ENCODE data around the gene CARD6. TPM values are rescaled to one million over a fixed set of nuclear protein-coding genes. Genes with fewer than 3 reads are reported as not detected.
"Not testable (repeated sequence)": the region's sequence is repeated elsewhere in the genome, so short reads cannot be mapped to it uniquely, and the experiment has no call there.

Gene CARD6
- total RNA-seq = 1 to 10 TPM; 2.2 to 5.4 (median 3.6) TPM

DNA sequence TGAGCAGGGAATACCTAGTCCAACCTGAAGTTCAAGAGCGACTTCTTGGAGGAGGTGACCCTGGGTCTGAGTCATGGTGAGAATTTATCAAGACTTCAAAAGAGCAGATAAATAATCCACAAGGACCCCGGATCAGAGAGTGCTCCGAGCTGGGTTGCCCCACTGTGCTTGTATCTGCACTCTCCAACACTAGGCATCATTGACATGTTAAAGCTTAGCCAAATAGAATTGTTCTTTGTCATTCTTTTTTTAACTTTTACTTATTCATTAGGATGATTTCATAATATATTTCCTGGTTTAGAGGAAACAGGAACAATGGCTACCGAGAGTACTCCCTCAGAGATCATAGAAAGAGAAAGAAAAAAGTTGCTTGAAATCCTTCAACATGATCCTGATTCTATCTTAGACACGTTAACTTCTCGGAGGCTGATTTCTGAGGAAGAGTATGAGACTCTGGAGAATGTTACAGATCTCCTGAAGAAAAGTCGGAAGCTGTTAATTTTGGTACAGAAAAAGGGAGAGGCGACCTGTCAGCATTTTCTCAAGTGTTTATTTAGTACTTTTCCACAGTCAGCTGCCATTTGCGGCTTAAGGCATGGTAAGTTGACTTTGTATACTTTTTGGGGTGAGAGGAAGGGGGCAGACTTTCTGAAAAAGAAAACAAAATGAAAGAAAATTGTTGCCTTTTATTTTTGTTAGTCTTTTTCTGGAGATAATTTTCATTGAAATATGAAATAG, at the start of gene CARD6:
TSS of gene CARD6 (plus strand) at position 300 of the 738 bp plus-strand sequence. CDS start at position 316, 16 bp downstream.
- no peak for DNase-seq (ENCODE audit: low spot score in 2 of 2)
- H3K4me3 ChIP-seq (ENCODE audit: low read depth, poor library complexity, severe bottlenecking) = peak within 1 kb of the TSS; percentile 12
- intact Hi-C loops (cut with DNase I; ENCODE audit: low total_unique reads) = no loop called here
- TF ChIP-seq CTCF (IDR thresholded peaks at IDR 0.05) (no peak), POLR2A (IDR thresholded peaks at IDR 0.05) (no peak)
- 36 to 45% methylated on average over 9 of the region's 9 CpGs for whole genome bisulfite sequencing, 2 donors

GRCh38 chr5:40791715-40792139, 49.4 kb upstream of the CARD6 start:
- WGBS, 2 donors = 54 to 63% methylated on average over 3 of the region's 3 CpGs
- intact Hi-C loops (cut with DNase I; ENCODE audit: low total_unique reads) = no loop called here
- TF ChIP-seq POLR2A (IDR thresholded peaks at IDR 0.05) (no peak), CTCF (IDR thresholded peaks at IDR 0.05) (no peak)
- no peak for DNase-seq (ENCODE audit: low spot score in 2 of 2)
- no peak overlapping the region for H3K4me3 ChIP-seq (ENCODE audit: low read depth, poor library complexity, severe bottlenecking)

DNA sequence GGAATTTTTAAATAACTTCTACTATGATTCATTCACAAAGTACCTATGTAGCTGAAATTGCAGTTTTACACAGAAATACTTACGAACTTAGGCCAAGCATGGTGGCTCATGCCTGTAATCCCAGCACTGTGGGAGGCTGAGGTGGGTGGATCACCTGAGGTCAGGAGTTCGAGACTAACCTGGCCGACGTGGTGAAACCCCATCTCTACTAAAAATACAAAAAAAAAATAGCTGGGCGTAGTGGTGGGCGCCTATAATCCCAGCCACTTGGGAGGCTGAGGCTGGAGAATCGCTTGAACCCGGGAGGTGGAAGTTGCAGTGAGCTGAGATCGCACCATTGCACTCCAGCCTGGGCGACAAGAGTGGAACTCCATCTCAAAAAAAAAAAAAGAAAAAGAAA, 48.5 kb upstream of the CARD6 start:
- 92 to 96% methylated on average over 10 of the region's 10 CpGs for WGBS, 2 donors
- DNase-seq (ENCODE audit: low spot score in 2 of 2); intact Hi-C loops (cut with DNase I; ENCODE audit: low total_unique reads); H3K4me3 ChIP-seq (ENCODE audit: low read depth, poor library complexity, severe bottlenecking): not testable (repeated sequence)

DNA sequence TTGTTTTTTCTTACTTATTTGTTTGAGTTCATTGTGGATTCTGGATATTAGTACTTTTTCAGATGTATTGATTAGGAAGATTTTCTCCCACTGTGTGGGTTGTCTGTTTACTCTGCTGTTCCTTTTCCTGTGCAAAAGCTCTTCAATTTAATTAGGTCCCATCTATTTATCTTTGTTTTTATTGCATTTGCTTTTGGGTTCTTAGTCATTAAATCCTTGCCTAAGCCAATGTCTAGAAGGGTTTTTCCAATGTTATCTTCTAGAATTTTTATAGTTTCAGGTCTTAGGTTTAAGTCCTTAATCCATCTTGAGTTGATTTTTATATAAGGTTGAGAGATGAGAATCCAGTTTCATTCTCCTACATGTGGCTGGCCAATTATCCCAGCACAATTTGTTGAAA, 46.8 kb upstream of the CARD6 start:
- H3K4me3 ChIP-seq (ENCODE audit: low read depth, poor library complexity, severe bottlenecking); DNase-seq (ENCODE audit: low spot score in 2 of 2); intact Hi-C loops (cut with DNase I; ENCODE audit: low total_unique reads): not testable (repeated sequence)

DNA sequence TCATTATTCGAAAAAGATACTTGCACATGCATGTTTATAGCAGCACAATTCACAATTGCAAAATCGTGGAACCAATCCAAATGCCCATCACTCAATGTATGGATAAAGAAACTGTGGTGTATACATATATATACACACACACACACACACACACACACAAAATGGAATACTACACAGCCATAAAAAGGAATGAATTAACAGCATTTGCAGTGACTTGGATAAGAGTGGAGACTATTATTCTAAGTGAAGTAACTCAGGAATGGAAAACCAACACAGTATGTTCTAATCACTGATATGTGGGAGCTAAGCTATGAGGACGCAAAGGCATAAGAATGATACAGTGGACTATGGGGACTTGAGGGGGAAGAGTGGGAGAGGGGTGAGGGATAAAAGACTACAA, 46.3 kb upstream of the CARD6 start:
- H3K4me3 ChIP-seq (ENCODE audit: low read depth, poor library complexity, severe bottlenecking); DNase-seq (ENCODE audit: low spot score in 2 of 2); intact Hi-C loops (cut with DNase I; ENCODE audit: low total_unique reads): not testable (repeated sequence)
- WGBS, 2 donors = 81 to 88% methylated on average over 3 of the region's 3 CpGs

DNA sequence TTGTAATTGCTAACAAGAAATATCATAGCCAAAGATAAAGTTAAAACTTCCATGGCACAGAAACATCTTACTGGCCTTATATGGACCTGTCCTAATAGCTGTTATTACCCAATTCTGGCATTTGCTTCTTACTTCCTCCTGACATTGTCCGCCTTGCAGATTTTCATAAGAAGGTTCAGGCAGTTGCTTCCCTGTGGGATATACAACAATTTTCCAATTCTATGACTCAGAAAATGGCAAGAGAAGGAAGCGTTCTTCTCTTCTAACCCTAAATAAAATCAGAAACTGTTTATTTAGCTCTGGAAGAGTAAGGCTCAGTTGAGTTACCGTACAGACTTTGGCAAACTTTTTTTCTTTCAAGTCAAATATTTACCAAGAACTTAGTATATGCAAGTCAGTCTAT, 44.7 kb upstream of the CARD6 start:
- TF ChIP-seq POLR2A (IDR thresholded peaks at IDR 0.05) (no peak), CTCF (IDR thresholded peaks at IDR 0.05) (no peak)
- peak in 1 of 2 donors; percentile 16 for DNase-seq (ENCODE audit: low spot score in 2 of 2)

GRCh38 chr5:40797273-40798011, 43.7 kb upstream of the CARD6 start:
- intact Hi-C loops (cut with DNase I; ENCODE audit: low total_unique reads) = no loop called here
- peak overlapping the region; percentile 95 for H3K4me3 ChIP-seq (ENCODE audit: low read depth, poor library complexity, severe bottlenecking)
- DNase-seq (ENCODE audit: low spot score in 2 of 2) = peak; percentile 52 to 95
- TF ChIP-seq CTCF (IDR thresholded peaks at IDR 0.05) (no peak), POLR2A (IDR thresholded peaks at IDR 0.05) (no peak)
- WGBS, 2 donors = 0% methylated on average over 20 to 40 of the region's 56 CpGs

More for the DNA sequence above, 44.7 kb upstream of the CARD6 start:
- WGBS, 2 donors = 26 to 35% methylated on average over 3 of the region's 3 CpGs
- H3K4me3 ChIP-seq (ENCODE audit: low read depth, poor library complexity, severe bottlenecking) = no peak overlapping the region
- intact Hi-C loops (cut with DNase I; ENCODE audit: low total_unique reads) = no loop called here
